Sciatic nerve (tissue), 2 donors: ENCODE data around the gene SRP14. TPM values are rescaled to one million over a fixed set of nuclear protein-coding genes. Genes with fewer than 3 reads are reported as not detected.
A peak's percentile ranks its signal among the peaks of the same experiment; 100 is the strongest.
"Not testable (repeated sequence)": the region's sequence is repeated elsewhere in the genome, so short reads cannot be mapped to it uniquely, and the experiment has no call there.

ENCODE experiments used
- ATAC-seq: fragments of 200-7000 bp; cut with Tn5 transposase; one replicate; pipeline ENCODE4 v1.9.1; 2020; ENCODE audit warnings: mild to moderate bottlenecking, moderate library complexity
- DNase-seq: peaks from one replicate; pipeline ENCODE4 v3.0.0-alpha.2; 2020; ENCODE audit warnings: low spot score
- intact Hi-C: fragments of 100-400 bp; cut with DNase I; formaldehyde crosslinking; loops from one replicate; pipeline ENCODE4 v1.14.2; 2022
- total RNA-seq: library from RNA; stranded (reverse); fragmentation: NEBNext Ultra II Directional; extraction: Animal tissue kit (Norgen Biotek cat#: 25700); gene quantifications from one replicate; pipeline ENCODE4 v1.2.1, GENCODE V29; 2021
- donor health status: DM: no; HTN: no; CAD: no.
- donor health status: DM: no; HTN: no; CAD: no.

Gene SRP14
- 150 TPM for total RNA-seq

DNA sequence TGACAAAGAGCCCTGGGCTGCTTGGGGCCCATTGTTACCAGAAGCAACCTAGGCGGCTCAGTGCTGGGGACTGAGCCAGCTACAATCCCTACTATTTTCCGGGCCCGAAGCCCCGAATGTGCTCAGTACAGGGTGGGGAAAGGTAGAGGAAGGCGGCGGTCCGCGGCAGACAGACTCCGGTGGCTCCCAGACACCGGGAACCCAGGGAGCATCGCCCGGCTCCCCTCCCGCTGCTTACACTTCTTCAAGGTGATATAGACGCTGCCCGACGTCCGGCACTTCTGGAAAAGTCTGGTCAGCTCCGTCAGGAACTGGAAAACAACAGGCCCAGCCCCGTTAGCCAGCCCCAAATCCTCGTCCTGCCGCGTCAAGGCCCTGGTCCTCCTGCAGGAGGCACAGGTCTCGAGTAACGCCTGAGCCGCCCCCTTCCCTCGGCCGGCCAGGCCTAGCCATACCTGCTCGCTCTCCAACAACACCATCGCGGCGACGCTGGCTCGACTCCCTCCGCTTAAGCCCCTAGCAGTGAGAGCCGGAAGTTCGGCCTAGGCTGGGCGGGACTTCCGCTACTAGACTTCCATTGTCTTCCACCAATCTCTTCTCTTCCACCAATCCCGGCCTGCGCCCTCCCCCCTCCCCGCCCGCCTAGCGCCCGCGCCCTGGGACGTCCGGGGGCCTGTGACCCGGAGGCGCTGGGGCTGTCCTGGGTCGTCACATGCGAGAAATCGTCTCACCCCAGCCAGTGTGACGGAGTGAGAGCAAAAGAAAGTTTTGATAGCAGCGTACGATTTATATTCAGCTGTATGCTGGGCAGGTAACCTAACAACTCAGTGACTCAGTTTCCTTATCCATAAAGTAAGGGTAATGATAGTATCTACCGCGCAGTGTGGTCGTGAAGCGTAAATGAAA, at the start of gene SRP14:
Gene SRP14, minus strand, starts transcription at position 544 of the 906 bp plus-strand sequence. Its CDS starts 65 bp downstream, at position 479.
- ATAC-seq (peak; percentile 99), DNase-seq (peak; percentile 96)
- intact Hi-C loops = no loop called here

DNA sequence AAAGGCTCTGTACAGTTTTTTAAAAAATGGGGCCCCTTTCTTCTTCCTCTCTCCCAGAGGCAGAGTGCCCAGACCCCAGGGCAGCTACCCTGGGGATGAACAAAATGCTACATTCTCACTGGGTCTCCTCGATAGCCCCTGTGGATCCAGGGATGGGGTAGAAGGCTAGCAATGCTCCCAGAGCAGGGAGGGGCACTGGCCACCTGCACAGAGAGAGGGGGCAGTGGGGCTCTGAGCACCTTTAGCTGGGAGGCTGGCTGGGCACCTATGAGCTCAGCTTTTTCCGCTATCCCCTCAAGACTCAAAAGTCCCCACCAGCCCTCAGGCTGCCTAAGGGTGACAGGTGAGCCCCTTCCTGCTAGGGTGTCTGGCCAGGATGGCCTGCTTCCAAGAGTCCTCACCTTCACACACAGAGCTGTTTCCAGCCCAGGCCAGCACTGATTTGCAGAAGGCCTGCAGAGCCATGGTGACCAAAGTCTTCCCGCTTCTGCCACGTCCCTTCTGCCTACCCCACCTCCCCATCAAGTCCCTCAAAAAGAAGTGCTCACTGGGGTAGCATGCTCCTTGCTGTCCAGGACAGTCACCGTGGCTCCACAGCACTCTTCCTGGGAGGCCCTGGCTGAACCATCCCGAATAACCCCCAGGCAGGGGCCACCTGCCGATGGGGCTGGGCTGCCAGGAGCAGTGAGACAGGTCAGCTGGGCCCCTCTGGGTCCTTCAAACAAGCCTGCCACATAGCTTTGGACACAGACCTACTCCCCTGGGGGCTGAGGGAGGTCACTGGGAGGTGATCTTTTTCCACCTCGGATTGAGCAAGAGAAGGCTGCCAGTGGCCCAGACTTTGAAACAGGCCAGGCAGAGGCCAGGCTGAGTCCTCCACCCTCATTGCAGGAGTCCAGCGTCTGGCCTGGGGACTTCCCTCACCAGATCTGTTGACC, 49.3 kb upstream of the SRP14 start:
- intact Hi-C loops = no loop called here
- peak; percentile 57 for ATAC-seq
- no peak for DNase-seq

DNA sequence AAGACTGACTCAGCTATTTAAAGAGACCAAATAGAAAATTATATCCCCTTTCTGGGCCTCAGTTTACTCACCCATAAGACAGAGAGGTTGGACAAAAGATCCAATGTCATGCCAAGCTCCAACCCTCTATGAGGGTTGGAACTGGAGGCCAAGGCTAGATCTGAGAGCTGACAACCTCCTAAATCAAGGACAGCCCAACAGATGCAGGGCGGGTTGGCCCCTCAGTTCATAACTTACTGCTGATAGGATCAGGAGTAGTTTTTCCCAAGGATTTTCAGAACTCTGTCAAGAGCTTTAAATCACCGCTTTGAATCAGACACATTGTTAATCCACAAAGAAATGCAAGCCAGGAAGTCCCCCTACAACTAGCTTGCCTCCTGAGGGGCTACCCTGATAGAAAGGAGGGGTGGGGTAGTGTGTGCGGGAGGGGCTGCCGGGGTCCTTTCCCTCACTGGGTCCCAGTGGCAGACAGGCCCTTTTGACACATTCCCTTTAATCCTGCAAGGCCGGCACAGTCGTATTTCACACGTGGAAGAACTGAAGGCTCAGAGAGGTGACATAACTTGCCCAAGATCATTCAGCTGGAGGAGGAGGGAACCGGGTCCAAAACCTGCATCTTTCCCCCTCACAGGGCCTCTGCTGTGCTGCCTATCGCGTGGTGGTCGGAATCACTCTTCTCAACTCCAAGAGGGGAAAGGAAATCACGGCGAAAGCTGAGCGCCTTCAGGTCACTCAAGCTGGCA, 48.3 kb upstream of the SRP14 start:
- no peak for DNase-seq

GRCh38 chr15:40085266-40085665, 46.3 kb upstream of the SRP14 start:
- no peak for ATAC-seq
- intact Hi-C loops = no loop called here
- no peak for DNase-seq

More for the DNA sequence above, 48.3 kb upstream of the SRP14 start:
- intact Hi-C loops = no loop called here
- ATAC-seq = no peak

GRCh38 chr15:40084650-40085049, 45.7 kb upstream of the SRP14 start:
- DNase-seq = no peak
- no peak for ATAC-seq
- intact Hi-C loops = no loop called here

DNA sequence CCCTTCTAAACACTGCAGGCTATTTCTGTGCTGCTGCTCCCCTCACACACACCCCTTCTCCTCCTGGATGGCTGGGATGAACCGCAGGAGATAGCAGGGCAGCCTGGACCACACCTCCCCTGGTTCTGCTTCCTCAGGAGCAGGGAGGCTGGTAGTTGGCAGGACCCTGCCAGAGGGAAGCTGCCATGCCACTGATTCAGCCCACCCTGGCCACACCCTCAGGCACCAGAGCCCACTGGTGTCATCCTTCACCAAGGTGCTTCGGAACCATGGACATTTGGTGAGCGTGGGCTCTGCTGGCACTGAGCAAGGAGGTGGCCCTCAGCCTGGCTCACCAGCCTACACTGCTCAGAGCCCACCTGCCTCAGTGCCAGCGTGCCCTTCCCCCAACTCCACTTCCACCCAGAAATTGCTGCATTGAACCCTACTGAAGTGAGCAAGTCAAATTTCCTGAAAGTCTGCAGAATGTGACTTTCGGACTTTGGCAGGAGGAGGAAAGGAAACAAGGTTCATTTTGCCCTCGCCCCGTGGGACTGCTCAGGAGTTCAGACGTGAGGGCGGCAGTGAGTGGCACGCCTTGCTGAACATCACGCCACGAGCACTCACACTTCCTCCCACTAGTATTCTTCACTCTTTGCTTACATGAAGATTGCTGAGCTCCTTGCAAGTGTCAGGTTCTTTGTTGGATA, 43.4 kb upstream of the SRP14 start:
- peak; percentile 36 for ATAC-seq
- intact Hi-C loops = no loop called here
- DNase-seq = no peak

- ATAC-seq (peak; percentile 97), DNase-seq (peak; percentile 90)
- intact Hi-C loops = no loop called here
Measured at GRCh38 chr15:40081691-40082194, 42.8 kb upstream of the SRP14 start.

- intact Hi-C loops = no loop called here
- no peak for ATAC-seq
- no peak for DNase-seq
Measured at GRCh38 chr15:40080847-40081246, 41.9 kb upstream of the SRP14 start.

GRCh38 chr15:40080104-40080503, 41.1 kb upstream of the SRP14 start:
- DNase-seq (no peak), ATAC-seq (no peak)
- intact Hi-C loops = no loop called here

DNA sequence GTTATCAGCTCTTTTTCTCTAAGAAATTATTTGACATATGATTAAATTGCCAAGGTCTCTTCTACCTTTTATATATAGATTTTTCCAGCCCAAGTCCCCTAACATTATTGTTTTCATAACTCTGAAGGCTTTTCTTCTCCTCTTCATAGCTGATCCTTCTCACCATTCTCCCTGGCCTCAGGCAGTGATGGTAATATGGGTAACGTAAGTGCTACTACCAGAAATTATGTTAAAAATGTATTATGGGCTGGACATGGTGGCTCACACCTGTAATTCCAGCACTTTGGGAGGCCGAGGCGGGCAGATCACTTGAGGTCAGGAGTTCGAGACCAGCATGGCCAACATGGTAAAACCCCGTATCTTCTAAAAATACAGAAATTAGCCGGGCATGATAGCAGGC, 40.5 kb upstream of the SRP14 start:
- DNase-seq = no peak
- intact Hi-C loops = no loop called here
- ATAC-seq = no peak

- ATAC-seq = no peak
- intact Hi-C loops = no loop called here
Measured at GRCh38 chr15:40075298-40076044, 36.5 kb upstream of the SRP14 start.

GRCh38 chr15:40074656-40075055, 35.7 kb upstream of the SRP14 start:
- DNase-seq, ATAC-seq, intact Hi-C loops: not testable (repeated sequence)

More at GRCh38 chr15:40075298-40076044, 36.5 kb upstream of the SRP14 start:
- DNase-seq = no peak

- DNase-seq, intact Hi-C loops: not testable (repeated sequence)
Measured at GRCh38 chr15:40073716-40074490, 34.9 kb upstream of the SRP14 start.

GRCh38 chr15:40072216-40072990, 33.4 kb upstream of the SRP14 start:
- peak; percentile 68 for ATAC-seq
- intact Hi-C loops = no loop called here
- no peak for DNase-seq

More at GRCh38 chr15:40073716-40074490, 34.9 kb upstream of the SRP14 start:
- not testable (repeated sequence) for ATAC-seq

DNA sequence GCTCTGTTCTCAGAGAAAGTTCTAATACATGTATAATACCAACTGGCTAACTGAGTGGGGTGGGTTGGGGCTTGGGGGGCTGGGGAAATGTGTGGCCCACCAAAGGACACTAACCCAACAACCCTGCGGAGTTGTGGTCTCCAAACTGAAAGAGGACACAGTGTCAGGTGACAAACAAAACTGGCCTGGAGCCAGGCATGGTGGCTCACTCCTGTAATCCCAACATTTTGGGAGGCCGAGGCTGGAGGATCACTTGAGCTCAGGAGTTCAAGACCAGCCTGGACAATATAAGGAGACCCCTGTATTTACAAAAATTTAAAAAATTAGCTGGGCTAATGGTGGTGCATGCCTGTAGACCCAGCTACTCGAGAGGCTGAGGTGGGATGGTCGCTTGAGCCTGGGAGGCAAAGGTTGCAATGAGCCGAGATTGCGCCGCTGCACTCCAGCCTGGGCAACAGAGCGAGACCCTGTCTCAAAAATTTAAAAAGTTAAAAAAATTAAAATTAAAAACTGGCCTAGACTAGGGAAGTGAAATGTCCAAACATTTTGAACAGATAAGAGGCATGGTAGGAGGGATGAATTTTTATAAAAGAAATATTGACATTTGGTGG, 31.7 kb upstream of the SRP14 start:
- intact Hi-C loops = no loop called here
- ATAC-seq = no peak
- DNase-seq = no peak

GRCh38 chr15:40070166-40070557, 31.2 kb upstream of the SRP14 start:
- intact Hi-C loops = no loop called here
- ATAC-seq (no peak), DNase-seq (no peak)
